Tongue (tissue), 2 donors: ENCODE data around the gene GNA12. TPM values are rescaled to one million over a fixed set of nuclear protein-coding genes. Genes with fewer than 3 reads are reported as not detected.

ENCODE experiments used
- DNase-seq: peaks from one replicate; pipeline ENCODE4 v3.0.0-alpha.2; 2015
- total RNA-seq: library from RNA; depleted of rRNA; stranded (reverse); fragments of >200 nt; gene quantifications from one replicate; pipeline ENCODE4 v1.2.3, GENCODE V29; 2014

Gene GNA12
- total RNA-seq, 1 donor from 2014 or later: 20.3 TPM

DNA sequence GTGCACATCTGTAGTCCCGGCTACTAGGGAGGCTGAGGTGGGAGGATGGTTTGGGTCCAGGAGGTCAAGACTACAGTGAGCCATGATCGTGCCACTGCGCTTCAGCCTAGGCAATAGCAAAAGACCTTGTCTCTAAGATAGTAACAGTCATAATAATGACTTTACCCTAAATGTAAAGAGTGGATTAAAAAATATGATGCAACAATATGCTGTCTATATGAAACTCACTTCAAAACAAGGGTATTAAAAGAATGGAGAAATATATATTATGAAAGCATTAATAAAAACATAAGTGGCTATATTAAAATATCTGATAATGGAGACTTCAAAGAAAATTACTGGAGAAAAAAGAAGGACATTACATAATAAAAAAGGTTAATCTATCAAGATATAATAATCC, 5.7 kb downstream of the GNA12 start:
- DNase-seq: no peak

DNA sequence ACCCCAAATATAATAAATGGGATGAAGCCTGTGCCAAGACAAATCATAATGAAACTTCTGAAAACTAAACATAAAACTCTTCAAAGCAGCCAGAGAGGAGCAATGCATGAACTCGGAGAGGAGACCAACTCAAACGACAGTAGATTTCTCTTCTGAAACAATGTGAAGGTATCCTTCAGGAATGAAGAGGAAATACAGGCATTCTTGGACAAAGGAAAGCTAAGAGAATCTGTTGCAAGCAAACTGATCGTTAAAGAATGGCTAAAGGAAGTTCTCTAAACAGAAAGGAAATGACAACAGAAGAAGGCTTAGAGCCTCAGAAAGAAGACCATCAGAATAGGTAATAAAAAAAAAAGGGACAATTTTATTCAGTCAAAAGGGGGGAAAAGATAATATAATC, 6.6 kb downstream of the GNA12 start:
- no peak for DNase-seq

DNA sequence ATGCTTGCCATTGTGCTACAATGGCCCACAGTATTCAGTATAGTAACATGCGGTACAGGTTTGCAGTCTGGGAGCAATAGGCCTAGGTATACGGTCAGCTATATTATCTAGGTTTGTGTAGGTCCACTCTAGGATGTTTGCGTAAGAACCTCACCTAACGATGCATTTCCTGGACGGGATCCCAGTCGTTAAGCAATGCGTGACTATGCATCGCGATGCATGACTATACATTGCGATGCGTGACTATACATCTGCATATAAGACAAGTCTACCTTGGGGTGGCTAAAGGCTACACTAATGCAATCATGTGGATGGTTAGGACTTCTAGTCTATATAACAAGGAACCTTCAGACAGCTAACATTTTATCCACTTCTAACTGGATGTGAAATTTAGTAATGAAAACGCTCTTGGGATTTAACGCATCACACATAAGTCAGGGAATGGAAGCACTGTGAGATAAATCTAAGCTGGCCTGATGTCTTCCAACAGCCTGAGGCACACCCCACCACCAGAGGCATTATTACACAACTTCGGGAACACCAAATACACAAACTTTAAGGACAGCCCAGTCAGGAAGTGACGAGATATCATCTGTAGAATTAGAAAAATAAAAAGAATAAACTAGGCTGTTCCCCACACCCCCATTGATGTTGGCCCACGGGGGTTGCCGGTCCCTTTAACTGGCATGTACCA, 9.2 kb downstream of the GNA12 start:
- DNase-seq: no peak

DNA sequence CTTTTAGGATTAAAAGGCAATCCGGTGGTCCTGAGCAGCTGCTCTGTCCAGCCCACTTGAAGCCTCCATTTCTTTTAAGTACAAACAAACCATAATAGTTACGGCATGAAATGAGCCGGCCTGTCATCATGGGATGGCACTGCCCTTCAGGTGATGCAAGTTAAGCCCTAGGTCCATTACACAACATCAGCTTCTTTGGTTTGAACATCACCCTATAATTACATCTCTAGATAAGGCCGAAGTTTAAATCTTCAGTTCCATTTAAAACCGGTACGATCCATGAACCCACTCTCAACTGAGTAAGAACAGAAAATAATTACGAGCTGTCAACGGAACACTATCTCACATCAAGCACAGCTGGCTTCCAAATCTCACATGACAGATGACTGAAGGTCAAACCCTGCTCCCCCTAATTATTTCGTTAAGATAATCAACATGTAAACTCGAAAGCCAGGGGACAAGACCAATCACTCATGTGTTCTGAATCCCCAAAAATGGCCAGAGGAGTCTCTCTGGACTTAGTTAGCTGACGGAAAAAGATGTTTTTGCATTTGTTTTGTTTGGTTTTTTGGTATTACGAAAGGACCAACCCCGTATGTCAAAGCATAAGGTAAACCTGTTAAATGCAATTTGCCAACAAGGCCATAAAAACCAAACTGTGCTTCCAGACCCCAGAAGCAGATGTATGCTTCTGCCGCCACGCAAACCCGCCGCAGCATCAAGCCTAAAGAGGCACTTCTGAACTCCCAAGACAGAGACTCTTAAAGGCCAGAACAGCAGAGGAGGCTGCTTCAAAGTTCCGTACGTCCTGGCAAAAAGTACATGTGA, 10.8 kb downstream of the GNA12 start:
- DNase-seq: no peak

DNA sequence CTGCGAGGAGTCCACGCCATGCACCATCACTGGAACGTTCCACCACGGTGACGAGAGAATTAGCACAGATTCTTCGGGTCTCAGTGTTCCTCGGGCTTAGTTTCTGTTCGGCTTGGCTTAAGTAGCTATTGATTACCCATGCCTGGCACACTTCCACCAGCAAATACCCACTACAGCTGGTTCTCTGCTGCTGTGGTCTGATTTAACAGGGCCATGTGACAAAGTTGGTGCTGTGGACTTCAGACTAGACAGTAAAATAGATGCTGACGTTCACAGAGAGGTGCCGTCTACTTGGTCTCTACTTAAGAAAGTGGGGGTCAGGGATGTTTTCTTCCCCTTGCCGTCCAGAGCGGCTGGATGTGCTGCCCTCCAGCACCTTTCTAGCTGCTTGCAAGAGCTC, 11.6 kb downstream of the GNA12 start:
- DNase-seq: no peak

DNA sequence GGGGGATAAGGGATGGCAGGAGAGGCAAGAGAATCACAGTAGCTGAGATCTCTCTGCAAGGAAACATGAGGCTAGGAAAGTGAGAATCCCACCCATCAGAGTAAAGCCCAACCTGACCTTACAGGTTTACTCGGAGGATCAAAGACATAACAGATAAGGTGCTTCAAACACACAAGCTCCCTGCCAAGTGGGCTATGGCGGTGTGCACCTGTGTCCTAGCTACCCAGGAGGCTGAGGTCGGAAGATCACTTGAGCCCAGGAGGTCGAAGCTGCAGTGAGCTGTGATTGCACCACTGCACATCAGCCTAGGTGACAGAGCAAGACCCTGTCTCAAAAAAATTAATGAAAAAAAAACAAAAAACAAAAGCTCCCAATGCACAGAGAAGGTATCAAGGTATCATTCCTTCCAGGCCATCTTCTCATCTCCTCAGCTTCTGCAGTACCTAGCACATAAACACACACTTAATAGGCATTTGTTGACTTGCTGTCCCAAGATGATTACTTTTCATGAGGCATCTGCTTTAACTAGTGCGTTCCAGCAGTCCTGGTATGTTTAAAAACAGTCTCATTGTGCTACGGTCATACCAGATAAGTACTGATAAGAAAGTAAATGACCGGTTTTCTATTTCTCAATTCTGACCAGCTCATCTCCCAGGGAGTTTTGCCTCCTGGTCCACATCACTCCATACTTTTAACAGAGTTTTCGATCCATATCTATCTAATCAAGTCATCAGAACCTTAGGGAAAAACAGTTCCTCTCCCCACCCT, 13.3 kb downstream of the GNA12 start:
- DNase-seq: no peak

DNA sequence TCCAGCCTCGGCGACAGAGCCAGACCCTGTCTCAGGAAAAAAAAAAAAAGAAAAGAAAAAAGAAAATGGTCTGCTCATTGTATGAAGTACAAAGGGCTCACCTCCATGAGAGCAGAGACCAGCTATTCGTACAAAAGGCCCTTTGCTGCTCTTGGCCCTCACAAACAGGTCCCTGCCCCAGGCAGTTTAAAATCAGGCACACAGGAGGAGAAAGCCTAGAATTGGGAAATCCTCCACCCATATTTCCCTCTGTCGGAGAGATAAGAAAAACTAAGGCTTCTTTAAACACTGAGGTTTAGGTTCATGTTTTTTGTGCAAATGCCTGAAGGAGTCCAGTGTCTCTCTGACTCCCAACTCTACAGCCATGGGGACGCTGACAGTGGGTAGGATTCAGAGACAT, 15.1 kb downstream of the GNA12 start:
- DNase-seq: no peak

DNA sequence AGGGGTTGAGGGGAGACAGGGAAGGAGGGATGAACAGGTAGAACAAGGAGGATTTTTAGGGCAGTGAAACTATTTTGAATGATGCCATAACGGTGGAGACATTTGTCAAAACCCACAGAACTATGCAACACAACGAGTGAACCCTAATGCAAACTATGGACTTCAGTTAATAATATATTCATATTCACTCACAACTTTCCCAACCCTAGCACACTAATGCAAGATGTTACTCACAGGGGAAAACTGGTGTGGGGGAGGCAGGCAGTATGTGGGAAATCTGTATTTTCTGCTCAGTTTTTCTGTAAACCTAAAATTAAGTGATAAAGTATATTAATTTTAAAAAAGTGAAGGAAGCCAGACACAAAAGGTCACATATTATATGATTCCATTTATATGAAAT, 17.3 kb downstream of the GNA12 start:
- no peak for DNase-seq

DNA sequence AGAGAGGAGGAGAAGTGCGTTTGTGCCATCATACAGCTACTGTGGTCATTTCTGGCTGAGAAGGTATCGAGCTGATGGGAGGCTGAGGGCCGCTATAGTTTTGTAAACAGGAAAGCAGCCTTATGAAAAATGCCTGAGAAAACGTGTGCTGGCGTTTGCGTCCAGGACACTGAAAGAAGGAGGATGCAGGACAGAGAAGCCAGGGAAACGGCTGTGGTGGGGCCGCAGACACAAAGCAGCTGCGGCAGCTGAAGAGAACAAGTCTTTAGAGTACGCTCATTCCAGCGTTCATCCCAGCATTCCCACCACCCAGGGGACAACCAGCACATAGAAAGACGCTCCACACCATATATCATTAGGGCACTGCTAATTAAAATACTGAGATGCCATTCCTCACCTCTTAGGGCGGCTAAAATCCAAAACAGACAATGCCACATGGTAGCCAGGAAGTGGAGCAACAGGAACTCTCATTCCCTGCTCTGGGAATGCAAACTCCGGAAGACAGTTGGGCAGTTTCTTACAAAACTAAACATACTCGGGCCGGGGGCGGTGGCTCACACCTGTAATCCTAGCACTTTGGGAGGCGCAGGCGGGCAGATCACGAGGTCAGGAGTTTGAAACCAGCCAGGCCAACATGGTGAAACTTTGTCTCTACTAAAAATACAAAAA, 18.4 kb downstream of the GNA12 start:
- DNase-seq: peak; percentile 68

DNA sequence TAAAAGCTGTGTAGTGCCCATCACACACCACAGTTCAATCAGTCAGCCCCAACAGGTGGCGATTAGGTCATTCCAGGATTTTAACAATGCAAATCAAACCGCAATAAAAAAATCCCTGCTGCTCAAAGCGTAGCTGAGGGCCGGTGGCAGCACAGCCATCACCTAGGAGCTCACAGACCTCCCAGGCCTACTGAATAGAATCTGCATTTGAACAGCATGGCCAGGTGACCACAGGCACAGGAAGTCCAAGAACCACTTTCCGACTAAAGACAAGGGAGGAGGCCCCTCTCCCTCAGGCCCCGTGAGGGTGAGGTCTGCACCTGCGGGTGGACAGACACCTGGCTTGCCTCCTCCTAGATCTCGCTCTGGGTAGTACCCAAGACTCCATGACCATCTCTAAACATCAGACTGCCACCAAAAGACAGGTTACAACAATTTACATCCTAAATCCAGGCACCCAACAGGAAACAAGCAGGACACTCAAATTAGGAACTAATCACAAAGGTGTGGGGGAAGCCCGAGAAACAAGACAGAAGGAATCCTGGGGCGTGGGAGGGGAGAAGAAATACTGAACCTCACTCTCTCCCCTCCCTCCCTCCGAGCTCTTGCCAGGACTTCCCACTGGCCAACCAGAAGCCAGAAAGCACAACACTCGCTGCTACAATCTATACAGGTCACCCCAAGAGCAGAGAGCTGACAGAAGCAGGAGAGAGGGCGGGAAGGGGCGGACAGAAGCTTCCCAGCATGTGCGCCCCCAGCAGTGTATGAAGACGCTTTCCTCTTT, 19.2 kb downstream of the GNA12 start:
- DNase-seq: no peak

DNA sequence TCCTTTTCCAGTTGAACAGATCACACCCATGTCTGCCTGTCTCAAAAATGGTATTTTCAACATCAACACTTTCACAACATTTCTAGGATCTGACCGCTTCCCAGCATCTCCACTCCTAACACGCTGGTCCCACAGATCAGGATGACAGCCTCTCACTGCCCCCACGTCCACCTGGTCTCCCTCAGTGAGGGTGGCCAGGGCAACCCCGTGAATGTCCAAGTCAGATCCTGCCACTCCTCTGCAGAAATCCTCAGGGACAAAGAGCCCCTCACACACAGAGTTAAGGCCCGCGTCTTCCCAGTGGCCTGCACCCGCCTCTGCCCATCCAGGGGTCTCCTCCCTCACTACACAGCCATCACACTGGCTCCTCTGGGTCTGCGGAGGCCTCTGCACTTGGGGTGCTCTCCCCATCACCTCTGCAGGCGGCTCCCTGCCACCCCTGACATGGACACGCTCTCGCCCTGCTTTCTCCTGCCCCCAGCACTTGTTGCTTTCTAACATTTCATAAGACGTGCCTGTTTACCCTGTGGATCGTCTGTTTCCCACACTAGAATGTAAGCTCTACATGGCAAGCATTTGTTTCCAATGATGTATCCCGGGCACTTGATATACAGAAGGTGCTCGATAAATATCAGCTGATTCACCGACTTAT, 20.0 kb downstream of the GNA12 start:
- DNase-seq: no peak

DNA sequence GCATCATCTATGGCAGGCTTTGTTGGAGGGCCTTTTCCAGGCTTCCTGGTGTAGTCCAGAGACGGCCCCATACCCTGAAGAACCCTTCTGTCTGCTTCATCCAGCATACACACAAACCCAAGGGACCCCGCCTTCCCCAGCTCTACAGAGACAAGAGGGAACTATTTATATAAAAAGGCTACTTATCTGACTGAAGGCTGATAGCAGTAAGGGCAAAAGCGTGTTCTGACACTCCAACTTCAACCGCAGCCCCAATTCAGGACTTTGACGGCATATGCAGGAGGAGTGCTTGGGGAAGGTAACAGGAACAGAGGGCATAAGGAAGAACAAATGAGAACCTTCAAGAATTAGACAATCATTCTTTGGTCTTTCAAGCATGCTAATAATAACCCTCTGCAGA, 21.0 kb downstream of the GNA12 start:
- no peak for DNase-seq

DNA sequence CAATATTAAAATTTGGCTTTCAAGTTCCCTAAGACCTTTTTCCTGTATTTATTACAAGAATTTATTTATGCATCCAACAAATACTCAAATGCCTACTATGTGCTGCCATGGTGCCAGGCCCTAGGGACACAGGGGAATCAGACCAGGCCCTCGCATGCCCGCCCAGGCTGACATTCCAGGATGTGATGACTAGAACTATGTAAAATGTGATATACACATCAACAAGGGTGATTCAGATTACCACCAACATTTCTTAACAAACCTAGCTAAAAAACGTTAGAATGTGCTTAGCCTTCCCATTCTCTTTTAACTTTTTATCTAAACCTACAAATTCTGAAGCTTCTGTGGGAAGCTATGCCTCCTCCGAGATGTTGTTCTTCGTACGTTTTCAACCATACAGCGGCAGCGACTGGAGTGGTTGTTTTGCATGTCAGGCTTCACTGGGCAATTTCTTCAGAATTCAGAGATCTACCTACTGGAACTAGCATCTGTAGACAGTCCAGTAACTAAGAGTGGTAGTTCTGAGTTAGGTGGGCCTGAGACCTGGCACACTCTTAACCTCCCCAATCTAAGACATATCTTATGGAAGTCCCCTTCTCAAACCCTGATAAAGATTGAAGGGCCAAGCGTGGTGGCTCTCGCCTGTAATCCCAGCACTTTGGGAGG, 22.1 kb downstream of the GNA12 start:
- DNase-seq: no peak

DNA sequence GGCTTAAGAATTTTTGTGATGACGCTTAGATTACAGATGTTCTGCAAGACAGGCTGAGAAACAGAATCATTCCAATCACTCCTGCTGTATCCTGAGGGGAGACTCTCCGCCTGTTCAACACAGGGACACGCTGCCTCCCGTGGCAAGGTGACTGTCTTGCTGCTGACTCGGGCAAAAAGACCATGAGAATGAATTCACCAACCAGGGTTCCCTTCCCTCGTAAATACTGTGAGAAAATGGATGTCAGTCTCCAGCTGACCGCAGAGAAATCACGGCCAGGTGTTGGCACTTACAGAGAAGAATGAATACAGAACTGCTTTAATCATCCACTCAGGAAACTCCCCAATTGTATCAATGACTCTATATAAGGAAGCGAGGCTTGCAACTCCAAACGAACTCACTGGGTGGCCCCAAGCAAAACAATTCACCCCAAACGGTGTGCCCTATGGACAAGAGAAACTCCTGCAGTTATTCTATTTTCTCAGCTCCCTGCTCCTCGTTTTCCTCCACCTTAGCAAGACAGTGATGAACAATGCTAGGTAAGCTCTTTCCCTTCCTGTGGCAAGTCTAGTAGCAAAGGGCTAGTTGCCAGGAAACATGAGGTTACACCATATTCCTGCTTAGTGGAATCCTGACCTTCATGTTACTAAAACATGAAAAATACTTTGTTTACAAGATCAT, 22.8 kb downstream of the GNA12 start:
- DNase-seq: no peak

DNA sequence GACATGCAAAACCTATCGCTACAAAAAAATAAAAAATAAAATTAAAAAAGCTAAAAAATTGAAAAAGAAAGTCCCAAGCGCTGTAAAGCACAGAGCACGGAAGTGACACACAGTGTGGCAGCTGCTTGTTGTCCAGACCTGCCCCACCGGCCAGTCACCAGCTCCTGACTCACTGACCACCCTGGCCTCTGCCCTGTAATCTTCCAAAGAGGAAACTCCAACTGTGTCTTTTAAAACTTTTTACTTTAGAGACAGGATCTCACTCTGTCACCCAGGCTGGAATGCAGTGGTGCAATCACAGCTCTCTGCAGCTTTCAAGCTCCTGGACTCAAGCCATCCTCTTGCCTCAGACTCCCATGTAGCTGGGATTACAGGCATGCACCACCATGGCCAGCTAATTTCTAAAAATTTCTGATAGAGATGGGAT, 23.6 kb downstream of the GNA12 start:
- DNase-seq: no peak

DNA sequence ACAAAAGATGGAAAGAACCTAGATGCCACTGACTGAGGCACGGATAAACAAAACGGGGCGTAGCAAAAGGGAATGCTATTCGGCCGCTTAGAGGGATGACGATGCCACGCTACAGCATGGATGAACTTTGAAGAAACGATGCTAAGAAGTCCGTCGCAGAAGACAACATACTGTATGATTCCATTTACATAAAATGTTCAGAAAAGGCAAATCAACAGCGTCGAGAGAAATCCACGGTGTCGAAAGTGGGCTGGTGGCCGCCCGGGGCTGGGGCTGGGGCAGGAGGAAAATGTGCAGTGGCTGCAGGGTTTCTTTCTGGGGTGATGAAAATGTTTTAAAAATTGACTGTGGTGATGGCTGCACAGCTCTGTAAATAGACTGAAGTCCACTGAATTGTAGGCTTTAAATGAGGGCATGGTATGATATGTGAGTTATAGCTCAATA, 24.1 kb downstream of the GNA12 start:
- DNase-seq: no peak

DNA sequence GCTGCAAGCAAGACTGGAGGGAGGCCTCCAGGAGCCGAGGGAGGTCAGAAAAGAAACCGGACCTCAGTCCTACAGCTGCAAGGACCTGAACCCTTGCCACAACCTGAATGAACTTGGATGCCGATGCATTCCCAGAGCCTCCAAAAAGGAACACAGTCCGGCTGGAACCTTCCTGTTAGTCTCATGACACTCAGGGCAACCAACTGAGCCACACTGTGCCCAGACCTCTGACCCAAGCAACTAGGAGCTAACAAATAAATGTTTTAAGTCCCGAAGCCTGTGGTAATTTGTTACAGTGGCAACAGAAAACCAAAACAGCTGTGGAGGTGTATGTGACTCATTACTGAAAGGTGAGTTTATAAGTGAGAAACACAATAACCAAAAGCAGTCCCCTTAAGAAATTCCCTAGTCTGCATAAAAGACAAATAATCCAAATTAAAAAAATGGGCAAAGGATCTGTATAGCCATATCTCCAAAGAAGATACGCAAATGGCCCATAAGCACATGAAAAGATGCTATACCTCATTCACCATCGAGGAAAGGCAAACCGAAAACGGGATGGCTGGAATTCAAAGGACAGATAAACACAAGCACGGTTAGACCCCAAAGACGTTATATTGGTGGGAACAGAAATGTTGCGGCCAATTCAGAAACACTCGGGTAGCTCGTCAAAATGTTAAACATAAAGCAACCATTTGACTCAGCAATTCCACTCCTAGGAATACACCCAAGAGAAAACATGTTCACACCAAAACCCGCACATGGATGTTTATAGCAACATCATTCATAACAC, 24.8 kb downstream of the GNA12 start:
- DNase-seq: no peak

DNA sequence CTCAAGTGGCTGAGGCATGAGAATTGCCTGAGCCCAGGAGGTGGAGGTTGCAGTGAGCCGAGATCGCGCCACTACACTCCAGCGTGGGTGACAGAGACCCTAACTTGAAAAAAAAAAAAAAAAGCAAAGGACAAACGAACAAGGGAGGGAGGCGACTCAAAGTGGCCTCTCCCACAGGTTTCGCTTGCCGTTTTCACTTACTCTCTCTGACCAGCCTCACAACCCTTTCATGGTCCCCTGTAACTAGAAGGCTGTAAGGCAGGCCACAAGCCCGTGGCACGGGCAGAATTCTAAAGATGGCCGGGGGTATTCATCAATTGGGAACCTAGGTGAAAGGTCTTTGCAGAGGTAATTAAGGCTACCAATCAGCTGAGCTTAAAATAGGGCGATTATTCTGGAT, 25.5 kb downstream of the GNA12 start:
- no peak for DNase-seq

DNA sequence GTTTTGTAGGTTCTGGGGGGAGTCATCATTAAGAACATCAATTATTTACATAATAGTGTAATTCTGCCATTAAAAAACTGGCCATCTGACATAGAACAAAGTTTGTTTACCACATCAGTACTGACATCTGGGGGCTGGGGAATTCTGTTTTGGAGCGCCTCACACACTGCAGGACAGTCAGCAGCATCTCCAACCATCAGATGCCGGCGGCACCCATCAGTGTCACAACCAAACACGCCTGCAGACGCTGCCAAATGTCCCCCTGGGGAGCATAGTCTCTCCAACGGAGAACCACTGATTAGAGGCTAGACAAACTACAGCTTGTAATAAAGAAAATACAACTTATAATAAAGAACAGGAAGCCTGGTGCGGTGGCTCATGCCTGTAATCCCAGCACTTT, 26.0 kb downstream of the GNA12 start:
- no peak for DNase-seq
